HL-60 (cell line): ENCODE data around the gene GNB1.

ENCODE experiments used
- DNase-seq, 2 experiments: peaks; one replicate each; pipeline ENCODE4 v3.0.0-alpha.2; 2010 to 2020; ENCODE audit warnings: low read depth in 1 of 2, low spot score in 1 of 2
- H3K27ac ChIP-seq: fragments of 250-450 bp; sonication (Bioruptor Pico); replicated peaks from 2 replicates; pipeline ENCODE4 v1.5.1; 2020; ENCODE audit warnings: mild to moderate bottlenecking, moderate library complexity
- H3K27me3 ChIP-seq: fragments of 250-450 bp; sonication (Bioruptor Pico); 2 replicates; pipeline ENCODE4 v1.5.1; 2021; ENCODE audit warnings: mild to moderate bottlenecking, moderate library complexity; ENCODE audit not compliant: insufficient read depth, poor library complexity, severe bottlenecking
- H3K4me3 ChIP-seq: replicated peaks from 2 replicates; pipeline ENCODE4 v1.5.1; 2011; ENCODE audit warnings: mild to moderate bottlenecking, control low read depth, low read length; ENCODE audit not compliant: insufficient read depth
- GABPA ChIP-seq: IDR thresholded peaks from 2 replicates; pipeline ENCODE4 v1.6.1; 2012; ENCODE audit warnings: low read depth
- POLR2AphosphoS5 ChIP-seq: IDR thresholded peaks from 2 replicates; pipeline ENCODE4 v1.6.1; 2012; ENCODE audit warnings: low read depth
- SPI1 ChIP-seq: IDR thresholded peaks from 2 replicates; pipeline ENCODE4 v1.6.1; 2012; ENCODE audit warnings: low read depth, mild to moderate bottlenecking, borderline replicate concordance
- TF ChIP-seq, protein P1 (sequence below): IDR thresholded peaks from one replicate; pipeline ENCODE4 v1.5.1; 2011; ENCODE audit warnings: low read length, control low read depth, inconsistent platforms; ENCODE audit not compliant: insufficient read depth
- TF ChIP-seq, protein P2 (sequence below): IDR thresholded peaks from 2 replicates; pipeline ENCODE4 v1.6.1; 2012; ENCODE audit warnings: low read depth; ENCODE audit not compliant: insufficient replicate concordance

GNB1 gene

DNA sequence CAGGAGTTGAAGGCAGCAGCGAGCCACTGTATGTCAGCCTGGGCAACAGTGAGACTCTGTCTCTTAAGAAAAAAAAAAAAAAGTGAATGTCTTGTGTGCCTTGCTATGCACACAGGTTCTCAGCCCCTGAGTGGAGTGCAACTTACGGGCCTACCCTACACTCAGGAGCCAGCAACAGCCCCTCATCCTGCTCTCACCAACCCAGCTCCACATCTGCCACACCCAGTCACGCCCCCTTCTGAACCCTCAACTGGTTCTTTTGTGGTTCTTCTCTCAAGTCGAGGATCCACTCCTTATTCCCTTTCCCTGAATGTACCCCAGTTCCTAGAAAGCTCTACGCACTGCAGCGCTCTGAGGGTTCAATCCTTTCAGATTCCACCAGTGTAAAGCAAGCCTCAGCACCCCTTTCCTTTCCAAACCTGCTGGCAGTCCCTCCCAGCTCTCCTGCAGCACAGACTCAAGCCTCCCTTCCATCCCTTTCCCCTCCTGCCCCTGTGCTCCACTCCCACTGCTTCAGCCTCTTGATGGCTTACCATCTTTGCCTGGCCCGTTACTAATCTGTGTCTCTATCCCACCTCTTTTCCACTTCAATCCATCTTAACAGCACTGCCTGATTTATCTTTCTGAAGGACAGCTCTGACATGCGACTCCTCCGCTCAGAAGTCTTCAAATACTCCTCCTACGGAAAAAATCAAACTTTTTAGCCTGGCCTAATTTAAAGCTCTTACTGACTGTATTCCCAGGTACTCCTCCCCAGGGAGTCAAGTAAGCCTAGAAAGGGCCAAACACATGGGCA is 38.1 kb downstream of the GNB1 start:
- TF ChIP-seq SPI1, result no peak
- TF ChIP-seq, protein P1, sequence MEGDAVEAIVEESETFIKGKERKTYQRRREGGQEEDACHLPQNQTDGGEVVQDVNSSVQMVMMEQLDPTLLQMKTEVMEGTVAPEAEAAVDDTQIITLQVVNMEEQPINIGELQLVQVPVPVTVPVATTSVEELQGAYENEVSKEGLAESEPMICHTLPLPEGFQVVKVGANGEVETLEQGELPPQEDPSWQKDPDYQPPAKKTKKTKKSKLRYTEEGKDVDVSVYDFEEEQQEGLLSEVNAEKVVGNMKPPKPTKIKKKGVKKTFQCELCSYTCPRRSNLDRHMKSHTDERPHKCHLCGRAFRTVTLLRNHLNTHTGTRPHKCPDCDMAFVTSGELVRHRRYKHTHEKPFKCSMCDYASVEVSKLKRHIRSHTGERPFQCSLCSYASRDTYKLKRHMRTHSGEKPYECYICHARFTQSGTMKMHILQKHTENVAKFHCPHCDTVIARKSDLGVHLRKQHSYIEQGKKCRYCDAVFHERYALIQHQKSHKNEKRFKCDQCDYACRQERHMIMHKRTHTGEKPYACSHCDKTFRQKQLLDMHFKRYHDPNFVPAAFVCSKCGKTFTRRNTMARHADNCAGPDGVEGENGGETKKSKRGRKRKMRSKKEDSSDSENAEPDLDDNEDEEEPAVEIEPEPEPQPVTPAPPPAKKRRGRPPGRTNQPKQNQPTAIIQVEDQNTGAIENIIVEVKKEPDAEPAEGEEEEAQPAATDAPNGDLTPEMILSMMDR, result no peak
- TF ChIP-seq POLR2AphosphoS5, result no peak
- no peak for TF ChIP-seq GABPA
- TF ChIP-seq, protein P2, sequence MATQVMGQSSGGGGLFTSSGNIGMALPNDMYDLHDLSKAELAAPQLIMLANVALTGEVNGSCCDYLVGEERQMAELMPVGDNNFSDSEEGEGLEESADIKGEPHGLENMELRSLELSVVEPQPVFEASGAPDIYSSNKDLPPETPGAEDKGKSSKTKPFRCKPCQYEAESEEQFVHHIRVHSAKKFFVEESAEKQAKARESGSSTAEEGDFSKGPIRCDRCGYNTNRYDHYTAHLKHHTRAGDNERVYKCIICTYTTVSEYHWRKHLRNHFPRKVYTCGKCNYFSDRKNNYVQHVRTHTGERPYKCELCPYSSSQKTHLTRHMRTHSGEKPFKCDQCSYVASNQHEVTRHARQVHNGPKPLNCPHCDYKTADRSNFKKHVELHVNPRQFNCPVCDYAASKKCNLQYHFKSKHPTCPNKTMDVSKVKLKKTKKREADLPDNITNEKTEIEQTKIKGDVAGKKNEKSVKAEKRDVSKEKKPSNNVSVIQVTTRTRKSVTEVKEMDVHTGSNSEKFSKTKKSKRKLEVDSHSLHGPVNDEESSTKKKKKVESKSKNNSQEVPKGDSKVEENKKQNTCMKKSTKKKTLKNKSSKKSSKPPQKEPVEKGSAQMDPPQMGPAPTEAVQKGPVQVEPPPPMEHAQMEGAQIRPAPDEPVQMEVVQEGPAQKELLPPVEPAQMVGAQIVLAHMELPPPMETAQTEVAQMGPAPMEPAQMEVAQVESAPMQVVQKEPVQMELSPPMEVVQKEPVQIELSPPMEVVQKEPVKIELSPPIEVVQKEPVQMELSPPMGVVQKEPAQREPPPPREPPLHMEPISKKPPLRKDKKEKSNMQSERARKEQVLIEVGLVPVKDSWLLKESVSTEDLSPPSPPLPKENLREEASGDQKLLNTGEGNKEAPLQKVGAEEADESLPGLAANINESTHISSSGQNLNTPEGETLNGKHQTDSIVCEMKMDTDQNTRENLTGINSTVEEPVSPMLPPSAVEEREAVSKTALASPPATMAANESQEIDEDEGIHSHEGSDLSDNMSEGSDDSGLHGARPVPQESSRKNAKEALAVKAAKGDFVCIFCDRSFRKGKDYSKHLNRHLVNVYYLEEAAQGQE, result no peak
- no peak for DNase-seq
- Histone ChIP-seq H3K27ac (no peak overlapping the region), H3K4me3 (no peak overlapping the region), H3K27me3 (no peaks in the 10 kb centered on the region)

DNA sequence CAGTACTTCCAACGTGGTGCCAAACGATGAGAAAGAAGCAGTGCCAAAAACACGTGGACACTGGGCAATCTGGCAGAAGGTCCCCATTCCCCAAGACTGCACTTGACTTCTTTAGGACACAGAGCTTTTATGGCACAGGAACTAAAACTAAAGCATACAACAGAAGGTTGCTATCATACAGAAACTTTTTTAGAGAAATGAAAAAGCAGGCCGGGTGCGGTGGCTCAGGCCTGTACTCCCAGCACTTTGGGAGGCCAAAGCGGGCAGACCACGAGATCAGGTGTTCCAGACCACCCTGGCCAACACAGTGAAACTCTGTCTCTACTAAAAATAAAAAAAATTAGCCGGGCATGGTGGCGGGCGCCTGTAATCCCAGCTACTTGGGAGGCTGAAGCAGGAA is 43.0 kb downstream of the GNB1 start:
- H3K4me3 ChIP-seq, result no peak overlapping the region
- DNase-seq, result no peak
- TF ChIP-seq POLR2AphosphoS5, result no peak
- no peak for TF ChIP-seq SPI1
- TF ChIP-seq, protein P2, result no peak
- no peak for TF ChIP-seq GABPA
- TF ChIP-seq, protein P1, result no peak
- no peaks in the 10 kb centered on the region for H3K27me3 ChIP-seq
- no peak overlapping the region for H3K27ac ChIP-seq

DNA sequence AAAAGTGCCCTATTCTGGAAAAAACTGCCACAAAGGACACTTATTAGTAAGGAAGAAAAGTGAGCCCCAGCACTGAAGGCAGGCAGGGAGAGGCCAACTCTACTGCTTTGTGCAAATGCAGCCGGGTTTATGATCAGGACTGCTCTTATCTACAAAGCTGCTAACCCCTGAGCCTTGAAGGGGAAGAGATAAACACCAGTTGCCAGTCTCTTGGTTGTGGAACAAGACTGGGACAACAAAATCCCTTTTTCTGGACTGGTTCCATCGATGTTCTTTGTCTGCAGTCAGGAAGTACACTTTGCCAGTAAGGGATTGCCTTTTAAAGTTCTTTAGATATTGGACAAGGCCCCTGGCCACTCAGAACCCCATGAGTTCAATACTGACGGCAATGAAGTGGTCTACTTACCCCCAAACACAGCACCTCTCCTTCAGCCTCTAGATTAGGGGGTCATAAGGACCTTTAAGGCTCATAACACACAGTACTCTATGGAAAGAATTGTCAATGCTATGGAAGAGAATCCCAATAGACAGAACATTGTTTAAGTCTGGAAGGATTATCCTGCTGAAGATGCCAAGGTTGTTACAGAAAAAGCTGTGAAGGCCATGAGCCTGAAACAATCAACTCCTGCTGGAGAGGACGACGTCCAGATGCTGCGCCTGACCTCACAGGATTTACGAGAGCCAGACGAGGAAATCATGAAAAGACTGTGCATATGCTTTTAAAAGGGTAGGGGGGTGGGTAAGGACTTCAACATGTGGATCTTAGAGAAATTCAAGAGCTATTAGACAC is 43.6 kb downstream of the GNB1 start:
- Histone ChIP-seq H3K4me3 (no peak overlapping the region), H3K27ac (no peak overlapping the region), H3K27me3 (no peaks in the 10 kb centered on the region)
- TF ChIP-seq, protein P2, result no peak
- TF ChIP-seq POLR2AphosphoS5 (no peak), GABPA (no peak), SPI1 (no peak)
- TF ChIP-seq, protein P1, result no peak
- DNase-seq, result no peak
